ENCODE measurements around the gene PPP1R14C.

GRCh38 chr6:150213301-150213700 lies 70.5 kb downstream of the PPP1R14C start:
- TF ChIP-seq EZH2phosphoT487 (IDR thresholded peaks at IDR 0.05; ENCODE audit: low read depth) (no peak), CTCF (IDR thresholded peaks at IDR 0.05; ENCODE audit: low read depth, low read length) (no peak)

Data from OCI-LY3 (cell line).